Liver (tissue), 9 donors: ENCODE data around the gene SCART1. TPM values are rescaled to one million over a fixed set of nuclear protein-coding genes. Genes with fewer than 3 reads are reported as not detected.

Experiments
- DNase-seq: peaks from one replicate; pipeline ENCODE4 v3.0.0-alpha.2; 2017; ENCODE audit warnings: low spot score
- H3K27ac ChIP-seq, 2 donors: one replicate each; pipeline ENCODE4 v1.7.0; 2013; ENCODE audit warnings: inconsistent platforms in 2 of 2, low read length in 2 of 2, control low read depth in 1 of 2, low read depth in 1 of 2, mild to moderate bottlenecking in 1 of 2
- H3K27me3 ChIP-seq, 4 donors: one replicate each; pipeline versions ENCODE4 v1.6.1 to v1.7.0; 2013; ENCODE audit warnings: low read length in 3 of 4, inconsistent platforms in 1 of 4, mild to moderate bottlenecking in 1 of 4, moderate library complexity in 1 of 4; ENCODE audit not compliant: control insufficient read depth in 4 of 4, insufficient read depth in 4 of 4
- H3K36me3 ChIP-seq, 4 donors: one replicate each; pipeline versions ENCODE4 v1.6.1 to v1.7.0; 2013; ENCODE audit warnings: low read length in 3 of 4, mild to moderate bottlenecking in 3 of 4, low read depth in 1 of 4, moderate library complexity in 1 of 4; ENCODE audit not compliant: control insufficient read depth in 4 of 4, insufficient read depth in 3 of 4
- H3K4me1 ChIP-seq, 4 donors: one replicate each; pipeline versions ENCODE4 v1.6.1 to v1.7.0; 2013; ENCODE audit warnings: low read length in 3 of 4, mild to moderate bottlenecking in 3 of 4, moderate library complexity in 1 of 4; ENCODE audit not compliant: control insufficient read depth in 4 of 4, insufficient read depth in 4 of 4
- H3K4me3 ChIP-seq, 3 donors: one replicate each; pipeline versions ENCODE4 v1.6.1 to v1.7.0; 2013; ENCODE audit warnings: low read length in 3 of 3, control low read depth in 1 of 3, low read depth in 1 of 3, mild to moderate bottlenecking in 1 of 3
- H3K9ac ChIP-seq, 2 donors: one replicate each; pipeline ENCODE4 v1.7.0; 2013; ENCODE audit warnings: low read length in 2 of 2, mild to moderate bottlenecking in 2 of 2, moderate library complexity in 2 of 2, control low read depth in 1 of 2, low read depth in 1 of 2
- H3K9me3 ChIP-seq, 4 donors: one replicate each; pipeline versions ENCODE4 v1.6.1 to v1.7.0; 2013; ENCODE audit warnings: low read length in 3 of 4; ENCODE audit not compliant: control insufficient read depth in 4 of 4
- CTCF ChIP-seq: fragments of 150-350 bp; IDR thresholded peaks from 2 replicates; pipeline ENCODE4 v1.5.1; 2017; ENCODE audit warnings: improper control_type of control experiment, low read depth, low read length; ENCODE audit not compliant: missing input control
- HNF4G ChIP-seq: IDR thresholded peaks from 2 replicates; pipeline ENCODE4 v1.6.1; 2016; ENCODE audit warnings: antibody characterized with exemption
- NR2F2 ChIP-seq: IDR thresholded peaks from 2 replicates; pipeline ENCODE4 v1.6.1; 2016; ENCODE audit warnings: antibody characterized with exemption
- RAD21 ChIP-seq, 2 donors: IDR thresholded peaks; 2 replicates each; pipeline ENCODE4 v1.6.1; 2016; ENCODE audit warnings: antibody characterized with exemption in 2 of 2, mild to moderate bottlenecking in 2 of 2
- REST ChIP-seq: IDR thresholded peaks from 2 replicates; pipeline ENCODE4 v1.6.1; 2016; ENCODE audit warnings: antibody characterized with exemption, mild to moderate bottlenecking
- RXRA ChIP-seq, 2 donors: IDR thresholded peaks; 2 replicates each; pipeline ENCODE4 v1.6.1; 2017 to 2018; ENCODE audit warnings: antibody characterized with exemption in 2 of 2, mild to moderate bottlenecking in 1 of 2
- SP1 ChIP-seq: IDR thresholded peaks from 2 replicates; pipeline ENCODE4 v1.6.1; 2018; ENCODE audit warnings: antibody characterized with exemption, mild to moderate bottlenecking
- TAF1 ChIP-seq: conservative IDR thresholded peaks from 2 replicates; pipeline ENCODE4 v1.6.1; 2016; ENCODE audit warnings: antibody characterized with exemption, mild to moderate bottlenecking
- YY1 ChIP-seq: IDR thresholded peaks from 2 replicates; pipeline ENCODE4 v1.6.1; 2016; ENCODE audit warnings: antibody characterized with exemption, mild to moderate bottlenecking
- WGBS: extraction: QIAGEN DNeasy Blood & Tissue Kit; methylation state at CpG from one replicate; pipeline ENCODE4 v1.1.7; 2013; 5-methylcytosine and 5-hydroxymethylcytosine counted together
- polyA plus RNA-seq, 2 donors: library from polyadenylated mRNA; stranded (reverse) in 1 of 2; unstranded in 1 of 2; fragments of 200-250 nt in 1 of 2; fragments of >200 nt in 1 of 2; fragmentation: Nextera tagmentation in 1 of 2; extraction: Ambion mirVana in 1 of 2; gene quantifications; one replicate each; pipeline versions ENCODE4 v1.2.1 to v1.2.3, GENCODE V29; 2013 to 2015
- total RNA-seq, 2 donors: library from RNA; depleted of rRNA; stranded (reverse); fragments of >200 nt; gene quantifications; one replicate each; pipeline ENCODE4 v1.2.3, GENCODE V29; 2014
- donor health status: healthy.
- donor health status: healthy.
- donor health status: healthy.
- donor health status: healthy.
- donor health status: healthy.

SCART1 gene
- total and polyA plus RNA-seq, 4 donors, result 0.32 to 1.1 (median 0.68) TPM

- 41% methylated on average over 55 of the region's 55 CpGs for WGBS
- peaks cover 0 to 2% (median 0%) of the 10 kb centered on the region in 4 donors for H3K9me3 ChIP-seq
Measured at GRCh38 chr10:133465191-133465949, 11.6 kb downstream of the SCART1 start.

GRCh38 chr10:133465950-133466474, 12.3 kb downstream of the SCART1 start:
- no peak overlapping the region for H3K4me3 ChIP-seq
- no peak overlapping the region for H3K9ac ChIP-seq
- DNase-seq, result no peak
- no peak overlapping the region for H3K27ac ChIP-seq
- H3K27me3 ChIP-seq, result no peaks in the 10 kb centered on the region
- TF ChIP-seq SP1 (no peak), RAD21 (IDR thresholded peaks at IDR 0.05) (no peak), YY1 (no peak), CTCF (no peak), TAF1 (no peak), HNF4G (no peak), NR2F2 (no peak)
- no peaks in the 10 kb centered on the region for H3K36me3 ChIP-seq
- WGBS, result 94% methylated on average over 7 of the region's 7 CpGs
- peaks cover 0 to 7% (median 0%) of the 10 kb centered on the region in 4 donors for H3K4me1 ChIP-seq
- H3K9me3 ChIP-seq, result peaks cover 0 to 2% (median 0%) of the 10 kb centered on the region in 4 donors

More at GRCh38 chr10:133465191-133465949, 11.6 kb downstream of the SCART1 start:
- TF ChIP-seq RXRA (IDR thresholded peaks at IDR 0.05) (no peak), RAD21 (IDR thresholded peaks at IDR 0.05) (no peak), NR2F2 (no peak), REST (no peak), CTCF (no peak)
- no peaks in the 10 kb centered on the region for H3K27me3 ChIP-seq
- no peaks in the 10 kb centered on the region for H3K36me3 ChIP-seq
- no peak overlapping the region for H3K27ac ChIP-seq
- H3K4me3 ChIP-seq, result no peak overlapping the region
- H3K9ac ChIP-seq, result no peak overlapping the region
- no peak for DNase-seq
- H3K4me1 ChIP-seq, result peaks cover 0 to 7% (median 0%) of the 10 kb centered on the region in 4 donors
